ENCODE measurements around the gene ITPRID1. TPM values are rescaled to one million over a fixed set of nuclear protein-coding genes. Genes with fewer than 3 reads are reported as not detected.

Gene ITPRID1
- total RNA-seq, 1 donor from 2014 or later: not detected

GRCh38 chr7:31583526-31583925 is 69.6 kb downstream of the ITPRID1 start:
- TF ChIP-seq CTCF (IDR thresholded peaks at IDR 0.05): no peak
- no peaks in the 10 kb centered on the region for H3K4me1 ChIP-seq
- DNase-seq (ENCODE audit: low spot score in 2 of 2): no peak
- no peak overlapping the region for H3K27ac ChIP-seq
- no peaks in the 10 kb centered on the region for H3K27me3 ChIP-seq
- H3K4me3 ChIP-seq: no peak overlapping the region
- H3K36me3 ChIP-seq: no peaks in the 10 kb centered on the region
- H3K9me3 ChIP-seq: no peaks in the 10 kb centered on the region
- intact Hi-C loops (cut with DNase I): no loop called here

GRCh38 chr7:31583942-31584341 is 70.1 kb downstream of the ITPRID1 start:
- intact Hi-C loops (cut with DNase I): no loop called here
- Histone ChIP-seq H3K4me1 (no peaks in the 10 kb centered on the region), H3K36me3 (no peaks in the 10 kb centered on the region), H3K9me3 (no peaks in the 10 kb centered on the region), H3K27me3 (no peaks in the 10 kb centered on the region), H3K27ac (no peak overlapping the region), H3K4me3 (no peak overlapping the region)
- no peak for DNase-seq (ENCODE audit: low spot score in 2 of 2)
- TF ChIP-seq CTCF (IDR thresholded peaks at IDR 0.05): no peak

GRCh38 chr7:31595390-31595789 is 81.5 kb downstream of the ITPRID1 start:
- Histone ChIP-seq H3K36me3 (no peaks in the 10 kb centered on the region), H3K4me3 (no peak overlapping the region), H3K9me3 (peaks cover 0 to 17% of the 10 kb centered on the region in 2 donors), H3K4me1 (no peaks in the 10 kb centered on the region), H3K27me3 (no peaks in the 10 kb centered on the region), H3K27ac (no peak overlapping the region)
- intact Hi-C loops (cut with DNase I): no loop called here
- DNase-seq (ENCODE audit: low spot score in 2 of 2): no peak
- no peak for TF ChIP-seq CTCF (IDR thresholded peaks at IDR 0.05)

- Histone ChIP-seq H3K9me3 (no peaks in the 10 kb centered on the region), H3K27me3 (no peaks in the 10 kb centered on the region), H3K27ac (no peak overlapping the region), H3K4me3 (no peak overlapping the region), H3K4me1 (no peaks in the 10 kb centered on the region), H3K36me3 (no peaks in the 10 kb centered on the region)
- intact Hi-C loops (cut with DNase I): no loop called here
- DNase-seq (ENCODE audit: low spot score in 2 of 2): no peak
- no peak for TF ChIP-seq CTCF (IDR thresholded peaks at IDR 0.05)
These were observed 88.2 kb downstream of the ITPRID1 start for GRCh38 chr7:31602041-31602625.

- DNase-seq (ENCODE audit: low spot score in 2 of 2): no peak
- no peak for TF ChIP-seq CTCF (IDR thresholded peaks at IDR 0.05)
- H3K27me3 ChIP-seq: no peaks in the 10 kb centered on the region
- no peaks in the 10 kb centered on the region for H3K9me3 ChIP-seq
- intact Hi-C loops (cut with DNase I): no loop called here
- H3K27ac ChIP-seq: no peak overlapping the region
- no peaks in the 10 kb centered on the region for H3K4me1 ChIP-seq
- H3K36me3 ChIP-seq: no peaks in the 10 kb centered on the region
- no peak overlapping the region for H3K4me3 ChIP-seq
These were observed 89.2 kb downstream of the ITPRID1 start for GRCh38 chr7:31603046-31603445.

- no peaks in the 10 kb centered on the region for H3K27me3 ChIP-seq
- no peak overlapping the region for H3K4me3 ChIP-seq
- no peaks in the 10 kb centered on the region for H3K36me3 ChIP-seq
- no peaks in the 10 kb centered on the region for H3K4me1 ChIP-seq
- H3K27ac ChIP-seq: no peak overlapping the region
- intact Hi-C loops (cut with DNase I): no loop called here
- no peak for TF ChIP-seq CTCF (IDR thresholded peaks at IDR 0.05)
- no peaks in the 10 kb centered on the region for H3K9me3 ChIP-seq
- no peak for DNase-seq (ENCODE audit: low spot score in 2 of 2)
These were observed 99.7 kb downstream of the ITPRID1 start for GRCh38 chr7:31613604-31614003.

Data from ascending aorta (tissue), 2 donors.